GM18909 (cell line): Measurements from ENCODE around the gene LRRC27.
"Not testable (repeated sequence)": the region's sequence is repeated elsewhere in the genome, so short reads cannot be mapped to it uniquely, and the experiment has no call there.

Source experiments
- ATAC-seq: cut with Tn5 transposase; IDR thresholded peaks from one replicate; pipeline ENCODE4 v1.9.1; 2021; ENCODE audit warnings: mild to moderate bottlenecking; ENCODE audit not compliant: unreplicated experiment, poor library complexity

LRRC27 gene

DNA sequence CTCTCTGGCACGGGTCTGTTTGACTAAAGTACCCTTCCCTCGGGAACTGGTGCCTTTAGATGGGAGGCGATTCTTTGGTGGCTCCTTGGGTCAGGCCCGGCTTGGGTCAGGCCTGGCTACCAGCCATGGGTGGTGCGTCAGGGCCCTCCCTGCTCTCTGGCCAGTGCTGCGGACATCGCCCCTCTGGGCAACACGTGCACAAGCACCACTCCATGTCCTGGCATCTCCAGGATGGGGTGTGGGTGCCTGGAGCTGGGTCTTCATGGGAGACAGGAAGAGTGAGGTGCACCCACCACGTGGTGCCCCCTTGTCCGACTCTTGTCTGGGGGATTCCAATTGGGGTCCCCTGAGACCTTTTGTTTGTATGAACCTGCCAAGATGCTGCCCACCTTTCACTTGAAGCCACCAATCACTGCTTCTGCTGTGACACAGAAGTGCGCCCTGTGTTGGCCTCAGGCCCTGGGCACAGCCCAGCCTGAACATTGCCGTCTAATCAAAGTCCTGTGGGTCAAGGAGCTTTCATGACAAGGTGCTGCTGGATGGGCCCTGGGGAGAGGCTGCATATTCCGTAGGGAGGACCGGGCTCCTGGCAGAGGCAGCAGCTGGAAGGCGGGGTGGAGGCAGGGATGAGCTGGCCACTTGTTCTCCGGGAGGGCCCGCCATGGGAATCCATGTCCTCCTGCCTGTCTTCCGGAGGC is 53.9 kb downstream of the LRRC27 start:
- ATAC-seq, result no peak

- ATAC-seq, result no peak
Observed at GRCh38 chr10:132386419-132386831, 54.4 kb downstream of the LRRC27 start.

GRCh38 chr10:132386896-132387295 is 54.9 kb downstream of the LRRC27 start:
- not testable (repeated sequence) for ATAC-seq

- ATAC-seq, result peak; percentile 56
Observed at GRCh38 chr10:132387764-132388210, 55.8 kb downstream of the LRRC27 start.

DNA sequence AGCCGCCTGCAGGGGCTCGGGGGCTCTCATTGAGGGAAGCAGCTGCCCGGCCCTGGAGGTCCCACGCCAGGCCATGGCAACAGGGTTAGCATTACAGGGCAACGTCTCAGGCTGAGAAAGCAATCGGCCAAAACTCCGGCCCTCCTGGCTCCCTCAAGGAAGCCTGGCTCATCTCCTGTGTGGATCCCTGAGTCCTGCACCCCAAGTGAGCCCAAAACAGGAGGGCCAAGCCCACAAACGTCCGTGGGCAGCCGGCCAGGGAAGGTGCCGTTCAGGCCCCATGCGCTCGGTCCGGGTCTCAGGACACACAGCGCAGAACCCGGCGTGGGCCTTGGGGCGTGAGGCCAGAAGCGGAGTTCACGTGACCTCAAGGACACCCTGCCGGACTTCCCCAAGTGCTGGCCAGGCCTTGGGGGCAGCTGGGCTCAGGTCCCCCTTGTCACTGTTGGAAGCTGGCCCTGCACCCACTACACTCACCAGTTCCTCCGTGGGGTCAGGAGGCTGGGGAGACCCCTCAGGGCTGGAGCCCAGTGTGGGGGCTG is 57.0 kb downstream of the LRRC27 start:
- no peak for ATAC-seq

DNA sequence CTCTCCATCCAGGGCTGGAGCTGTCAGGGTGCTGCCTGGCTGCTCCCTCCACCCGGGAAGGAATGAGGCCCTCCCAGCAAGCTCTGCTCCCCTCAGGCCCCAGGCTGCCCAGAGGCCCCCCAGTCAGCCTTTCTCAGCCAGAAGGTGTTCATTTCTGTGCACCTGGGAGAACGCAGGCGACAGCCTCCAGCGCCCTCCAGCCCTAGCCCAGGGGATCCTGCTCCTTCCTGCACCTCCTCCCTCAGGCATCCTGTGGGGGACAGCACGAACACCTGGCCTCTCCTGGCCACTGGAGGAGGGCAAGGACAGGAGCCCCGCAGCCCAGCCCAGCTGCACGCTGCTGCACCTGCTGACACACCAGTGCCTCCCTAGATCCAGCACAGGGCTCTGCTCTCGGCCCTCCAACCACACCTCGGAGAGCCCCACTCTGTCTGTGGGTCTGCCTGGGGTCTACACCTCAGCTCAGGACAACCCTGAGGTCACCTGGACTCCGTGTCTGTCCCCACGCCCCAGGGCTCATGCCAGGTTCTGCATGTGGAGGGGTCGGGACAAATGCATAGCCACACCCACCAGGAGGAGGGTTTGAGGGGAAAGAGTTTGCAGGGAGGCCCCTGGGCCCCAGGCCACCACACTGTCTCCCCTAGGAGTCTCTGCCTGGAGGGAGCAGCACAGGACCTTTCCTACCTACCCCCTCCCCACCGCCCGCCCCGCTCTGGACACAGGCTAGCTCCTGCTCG is 57.6 kb downstream of the LRRC27 start:
- ATAC-seq, result no peak

GRCh38 chr10:132390170-132390920 is 58.4 kb downstream of the LRRC27 start:
- ATAC-seq, result no peak

DNA sequence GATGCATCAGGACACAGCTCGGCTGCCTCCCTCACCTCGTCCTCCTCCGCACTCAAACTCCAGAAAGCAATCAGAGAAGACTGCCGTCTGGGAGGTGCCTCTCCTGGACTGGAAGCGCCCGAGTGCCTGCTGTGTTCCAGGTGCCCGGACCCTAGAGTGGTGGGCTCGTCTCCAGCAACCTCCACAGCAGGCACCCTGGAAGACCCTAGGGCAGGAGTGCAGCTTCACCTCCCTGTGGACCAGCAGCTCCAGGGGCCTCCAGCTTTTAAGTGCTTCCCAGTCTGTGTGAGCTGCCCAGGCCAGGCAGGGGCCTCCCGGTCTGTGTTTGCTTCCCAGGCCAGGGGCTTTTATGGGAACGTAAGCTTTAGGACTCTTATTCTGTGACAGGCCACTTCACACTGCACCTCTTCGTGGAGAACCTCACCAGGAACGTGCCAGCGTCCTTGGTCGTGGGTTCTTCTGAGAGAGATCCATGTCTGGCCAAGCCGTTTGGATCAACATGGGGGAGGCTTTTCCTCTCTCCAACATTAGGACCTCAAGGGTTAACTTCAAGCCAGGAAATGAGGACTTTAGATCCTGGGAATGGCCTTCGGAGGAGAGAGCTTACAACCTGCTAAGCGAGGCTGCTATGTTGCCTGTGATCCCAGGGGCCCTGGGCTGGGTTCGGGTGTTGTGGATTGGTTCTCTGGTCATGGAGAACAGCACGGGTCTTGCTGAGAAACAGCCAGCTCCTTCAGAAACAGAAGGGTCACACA is 59.1 kb downstream of the LRRC27 start:
- ATAC-seq, result no peak

GRCh38 chr10:132391676-132392020 is 59.7 kb downstream of the LRRC27 start:
- ATAC-seq, result no peak

DNA sequence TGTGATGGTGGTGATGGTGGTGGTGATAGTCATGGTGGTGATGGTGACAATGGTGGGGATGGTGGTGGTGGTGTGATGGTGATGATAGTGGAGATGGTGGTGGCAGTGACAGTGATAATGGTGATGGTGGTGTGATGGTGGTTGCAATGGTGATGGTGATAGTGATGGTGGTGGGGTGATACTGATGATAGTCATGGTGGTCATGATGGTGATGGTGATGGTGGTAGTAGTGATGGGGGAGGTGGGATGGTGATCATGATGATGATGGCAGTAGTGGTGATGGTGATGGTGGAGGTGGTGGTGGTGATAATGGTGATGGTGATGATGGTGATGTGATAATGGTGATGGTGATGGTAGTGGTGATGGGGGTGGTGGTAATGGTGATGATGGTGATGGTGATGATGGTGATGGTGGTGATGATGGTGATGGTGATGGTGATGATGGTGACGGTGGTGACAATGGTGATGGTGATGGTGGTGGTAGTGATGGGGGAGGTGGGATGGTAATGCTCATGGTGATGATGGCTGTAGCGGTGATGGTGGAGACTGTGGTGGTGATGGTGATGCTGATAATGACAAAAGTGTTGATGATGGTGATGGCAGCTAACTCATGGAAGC is 60.3 kb downstream of the LRRC27 start:
- ATAC-seq, result no peak

DNA sequence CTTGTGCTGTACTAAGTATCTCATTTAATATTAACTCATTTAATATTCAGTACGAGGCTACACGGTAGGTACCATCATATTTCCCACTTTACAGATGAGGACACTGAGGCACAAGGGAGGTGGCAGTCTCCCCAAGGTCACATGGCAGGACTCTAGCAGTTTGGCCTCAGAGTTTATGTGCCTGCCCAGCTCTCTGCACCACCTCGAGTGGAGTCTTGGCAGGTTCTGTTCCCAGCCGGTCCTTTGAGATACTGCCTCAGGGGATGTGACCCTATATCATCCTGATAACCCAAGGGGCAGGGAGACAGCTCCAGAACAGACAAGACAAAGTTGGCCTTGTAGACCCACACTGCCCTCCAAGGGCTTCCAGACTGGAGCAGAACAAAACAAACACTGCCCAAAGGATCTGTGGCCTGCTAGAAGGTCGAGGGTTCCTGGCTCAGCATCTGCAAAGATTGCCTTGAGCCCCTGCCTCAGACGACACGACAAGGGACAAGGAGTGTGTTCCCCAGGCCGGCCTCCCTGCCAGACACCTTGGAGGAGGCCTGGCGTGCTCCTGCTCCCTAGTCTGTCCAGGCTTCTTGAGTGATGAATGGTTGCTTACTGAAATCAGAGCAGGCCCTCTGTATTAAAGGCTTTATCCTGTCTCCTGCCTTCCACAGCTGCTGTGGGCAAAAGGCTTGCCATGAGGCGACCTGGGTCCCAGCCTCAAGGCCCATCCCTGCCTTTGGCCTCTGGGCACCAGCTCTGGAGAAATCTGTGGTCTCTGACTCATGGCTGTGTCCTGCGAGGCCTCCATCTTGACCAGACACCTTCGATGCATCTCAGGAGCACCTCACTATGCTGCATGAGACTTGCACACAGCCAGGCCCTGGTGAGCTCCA is 61.1 kb downstream of the LRRC27 start:
- ATAC-seq, result no peak

DNA sequence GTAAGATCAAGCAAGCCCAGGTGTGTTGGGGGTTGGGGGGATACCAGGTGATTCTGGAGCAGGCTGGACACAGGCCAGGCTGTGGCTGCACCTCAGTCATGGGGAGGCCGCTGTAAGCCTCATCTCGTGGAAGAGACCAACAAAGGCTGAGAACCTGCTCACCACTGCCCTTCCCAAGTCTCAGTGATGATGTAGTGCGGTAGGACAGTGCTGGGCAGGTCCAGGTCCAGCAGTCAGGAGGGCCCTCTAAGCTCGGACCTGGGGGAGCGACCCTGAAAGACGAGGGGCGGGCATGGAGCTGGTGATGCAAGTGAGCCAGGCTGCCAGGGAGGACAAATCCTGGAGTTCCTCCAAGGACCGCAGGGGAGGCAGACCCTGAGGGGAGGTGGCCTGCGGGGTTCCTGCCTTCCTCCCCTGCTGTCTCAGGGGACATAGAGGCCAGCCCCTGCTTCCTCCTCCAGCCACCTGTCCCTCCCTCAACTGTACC is 61.7 kb downstream of the LRRC27 start:
- no peak for ATAC-seq

DNA sequence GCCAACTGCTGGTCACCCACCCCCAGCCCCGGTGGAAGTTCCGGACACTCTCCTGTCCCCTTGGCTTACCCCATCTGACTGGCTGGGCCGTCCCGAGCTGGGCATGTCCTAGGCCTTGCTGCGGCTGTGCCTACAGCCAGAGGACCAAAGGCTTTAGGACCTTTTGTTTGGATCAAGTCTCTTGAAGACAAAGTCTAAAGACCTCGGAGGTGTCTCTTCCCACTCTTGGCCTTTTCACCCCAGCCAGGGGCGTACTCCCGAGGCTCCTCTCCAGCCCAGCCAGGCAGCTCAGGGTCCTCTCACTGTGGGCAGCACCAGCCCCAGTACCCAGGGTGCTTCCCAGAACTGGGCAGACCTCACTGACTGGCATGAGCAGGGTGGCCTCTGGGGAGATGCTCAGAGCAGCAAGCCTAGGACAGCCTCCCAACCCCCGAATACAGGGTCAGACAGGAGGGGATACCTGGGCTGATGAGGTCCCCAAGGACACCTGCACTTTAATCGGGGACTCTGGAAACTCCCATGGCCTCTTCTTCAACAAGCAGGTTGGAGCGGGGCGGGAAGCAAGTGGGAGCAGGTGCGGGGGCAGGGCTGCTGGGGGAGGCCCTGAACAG is 62.3 kb downstream of the LRRC27 start:
- no peak for ATAC-seq

GRCh38 chr10:132394936-132395703 is 63.1 kb downstream of the LRRC27 start:
- ATAC-seq, result no peak

GRCh38 chr10:132395704-132396493 is 63.9 kb downstream of the LRRC27 start:
- ATAC-seq, result peak; percentile 16

DNA sequence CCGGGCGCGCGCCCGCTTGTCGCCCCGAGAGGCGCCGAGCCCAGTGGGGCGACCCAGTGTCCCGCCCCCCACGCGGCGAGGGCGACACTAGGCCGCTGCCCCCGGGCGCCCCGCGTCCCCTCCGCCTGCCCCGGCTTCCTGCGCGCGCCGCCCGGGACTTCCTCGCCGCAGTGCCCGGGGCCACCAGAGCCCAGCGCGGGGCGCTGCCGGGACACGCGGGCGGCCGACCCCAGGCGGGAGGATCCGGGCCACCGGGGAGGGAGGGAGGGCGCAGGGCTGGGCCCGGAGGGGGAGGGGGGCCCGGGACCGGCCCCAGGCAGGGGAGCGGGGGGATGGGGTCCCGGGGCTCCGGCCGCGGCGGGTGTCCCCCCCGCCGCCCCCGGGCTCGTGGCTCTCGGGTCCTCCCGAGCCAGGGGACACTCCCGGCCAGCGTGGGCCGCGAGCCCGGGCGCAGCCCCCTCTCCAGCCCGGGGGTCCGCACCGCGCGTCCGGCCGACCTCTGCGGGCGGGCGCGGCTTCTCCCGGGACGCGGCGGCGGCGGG is 64.6 kb downstream of the LRRC27 start:
- peak; percentile 55 for ATAC-seq
